ENCODE data around the gene CEND1. TPM values are rescaled to one million over a fixed set of nuclear protein-coding genes. Genes with fewer than 3 reads are reported as not detected.

CEND1 gene
- total RNA-seq, 1 donor from 2014 or later = 0.27 TPM

- Mint-ChIP-seq H3K27ac (no peak overlapping the region), H3K27me3 (peaks cover 3% of the 10 kb centered on the region), H3K36me3 (ENCODE audit: low read depth) (peaks cover 22% of the 10 kb centered on the region), H3K4me3 (no peak overlapping the region), H3K9me3 (no peaks in the 10 kb centered on the region), H3K4me1 (peaks cover 41% of the 10 kb centered on the region)
- ChIA-PET POLR2A (interaction anchor here (0.8 to 2.7 kb wide), 2 partner anchors 17 to 48 kb away, joined by 3 to 6 read pairs; partner anchors contain the start of genes POLR2L and TSPAN4), CTCF (no interaction called here)
- no peak for ATAC-seq (ENCODE audit: low read depth)
- intact Hi-C loops (cut with micrococcal nuclease) = no loop called here
- DNase-seq = no peak
- TF ChIP-seq CTCF (IDR thresholded peaks at IDR 0.05) = no peak
Measured at GRCh38 chr11:824942-825341, 35.1 kb upstream of the CEND1 start.

GRCh38 chr11:824292-824880 is 34.5 kb upstream of the CEND1 start:
- CTCF ChIA-PET = no interaction called here
- no peak overlapping the region for H3K4me3 Mint-ChIP-seq
- ATAC-seq (ENCODE audit: low read depth) (no peak), DNase-seq (no peak)
- TF ChIP-seq CTCF (IDR thresholded peaks at IDR 0.05) = no peak
- intact Hi-C loops (cut with micrococcal nuclease) = no loop called here
- peaks cover 3% of the 10 kb centered on the region for H3K27me3 Mint-ChIP-seq
- H3K36me3 Mint-ChIP-seq (ENCODE audit: low read depth) = peaks cover 22% of the 10 kb centered on the region
- no peaks in the 10 kb centered on the region for H3K9me3 Mint-ChIP-seq
- POLR2A ChIA-PET = interaction anchor here (0.8 to 2.7 kb wide), 2 partner anchors 18 to 48 kb away, joined by 3 to 6 read pairs; partner anchors contain the start of genes POLR2L and TSPAN4
- H3K27ac Mint-ChIP-seq = no peak overlapping the region
- H3K4me1 Mint-ChIP-seq = peaks cover 37% of the 10 kb centered on the region

GRCh38 chr11:823441-824291 is 33.8 kb upstream of the CEND1 start:
- no peak for TF ChIP-seq CTCF (IDR thresholded peaks at IDR 0.05)
- Mint-ChIP-seq H3K27me3 (peaks cover 3% of the 10 kb centered on the region), H3K9me3 (no peaks in the 10 kb centered on the region), H3K4me1 (peaks cover 30% of the 10 kb centered on the region), H3K27ac (no peak overlapping the region), H3K4me3 (no peak overlapping the region), H3K36me3 (ENCODE audit: low read depth) (peaks cover 22% of the 10 kb centered on the region)
- DNase-seq (no peak), ATAC-seq (ENCODE audit: low read depth) (no peak)
- POLR2A ChIA-PET = interaction anchor here (0.6 kb wide), 1 partner anchor 13 kb away, joined by 4 read pairs; no protein-coding TSS in a partner anchor
- CTCF ChIA-PET = no interaction called here
- intact Hi-C loops (cut with micrococcal nuclease) = no loop called here

GRCh38 chr11:821512-822371 is 31.9 kb upstream of the CEND1 start:
- peaks cover 19% of the 10 kb centered on the region for H3K4me1 Mint-ChIP-seq
- H3K27ac Mint-ChIP-seq = no peak overlapping the region
- CTCF ChIA-PET = no interaction called here
- no peak for DNase-seq
- H3K36me3 Mint-ChIP-seq (ENCODE audit: low read depth) = peaks cover 22% of the 10 kb centered on the region
- H3K9me3 Mint-ChIP-seq = no peaks in the 10 kb centered on the region
- TF ChIP-seq CTCF (IDR thresholded peaks at IDR 0.05) = no peak
- no peaks in the 10 kb centered on the region for H3K27me3 Mint-ChIP-seq
- POLR2A ChIA-PET = interaction anchor here (1.3 to 5.6 kb wide), 4 partner anchors 9 to 21 kb away, joined by 4 to 104 read pairs (median 66); partner anchors contain the start of genes CD151, CRACR2B, POLR2L and RPLP2
- ATAC-seq (ENCODE audit: low read depth) = no peak
- no peak overlapping the region for H3K4me3 Mint-ChIP-seq
- intact Hi-C loops (cut with micrococcal nuclease) = no loop called here
